GM18873 (cell line): ENCODE results near the gene TNNC1.

Experiments
- ATAC-seq: cut with Tn5 transposase; IDR thresholded peaks from one replicate; pipeline ENCODE4 v1.9.1; 2021; ENCODE audit warnings: mild to moderate bottlenecking, moderate library complexity, moderate number of reproducible peaks; ENCODE audit not compliant: unreplicated experiment, low FRiP score

The TNNC1 gene

DNA sequence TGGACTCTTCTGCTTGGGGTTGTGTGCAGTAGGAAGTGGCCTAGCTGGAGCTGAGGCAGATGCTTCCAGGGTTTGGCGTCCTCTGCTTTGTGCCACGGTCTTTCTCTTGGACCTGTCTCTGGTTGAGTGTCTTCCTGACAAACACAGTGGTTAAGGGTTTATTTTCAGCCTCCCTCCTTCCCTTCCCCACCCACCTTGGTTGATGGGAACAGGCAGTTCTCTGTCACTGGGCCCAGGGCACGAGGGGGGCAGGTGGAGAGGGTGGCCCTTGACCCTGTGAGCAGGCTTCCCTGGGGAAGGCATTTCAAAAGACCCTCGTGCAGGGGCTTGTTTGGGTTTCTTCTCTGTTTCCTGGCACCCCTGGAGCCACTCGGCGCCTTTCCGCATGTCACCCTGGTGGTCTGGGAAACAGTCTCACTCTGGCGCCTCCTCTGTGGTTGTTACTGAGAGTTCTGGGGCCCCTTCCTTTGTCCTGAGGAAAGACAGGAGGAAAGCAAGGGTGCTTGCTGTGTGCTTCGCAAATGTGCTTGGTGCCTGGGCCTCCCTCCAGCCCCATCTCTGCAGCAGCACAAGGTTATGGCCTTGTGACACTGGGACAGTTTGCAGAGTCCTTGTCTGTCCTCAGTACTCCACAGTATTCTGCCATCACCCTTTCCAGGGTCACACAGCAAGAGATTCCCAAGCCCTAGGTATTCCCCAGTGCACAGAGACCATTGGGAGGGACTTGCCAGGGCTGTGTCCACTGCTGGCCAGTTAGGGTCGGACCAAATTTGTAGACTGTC lies 31.0 kb upstream of the TNNC1 start:
- ATAC-seq: no peak

- no peak for ATAC-seq
These were observed 29.9 kb upstream of the TNNC1 start for GRCh38 chr3:52483577-52484381.

GRCh38 chr3:52483081-52483480 lies 29.2 kb upstream of the TNNC1 start:
- ATAC-seq: no peak

DNA sequence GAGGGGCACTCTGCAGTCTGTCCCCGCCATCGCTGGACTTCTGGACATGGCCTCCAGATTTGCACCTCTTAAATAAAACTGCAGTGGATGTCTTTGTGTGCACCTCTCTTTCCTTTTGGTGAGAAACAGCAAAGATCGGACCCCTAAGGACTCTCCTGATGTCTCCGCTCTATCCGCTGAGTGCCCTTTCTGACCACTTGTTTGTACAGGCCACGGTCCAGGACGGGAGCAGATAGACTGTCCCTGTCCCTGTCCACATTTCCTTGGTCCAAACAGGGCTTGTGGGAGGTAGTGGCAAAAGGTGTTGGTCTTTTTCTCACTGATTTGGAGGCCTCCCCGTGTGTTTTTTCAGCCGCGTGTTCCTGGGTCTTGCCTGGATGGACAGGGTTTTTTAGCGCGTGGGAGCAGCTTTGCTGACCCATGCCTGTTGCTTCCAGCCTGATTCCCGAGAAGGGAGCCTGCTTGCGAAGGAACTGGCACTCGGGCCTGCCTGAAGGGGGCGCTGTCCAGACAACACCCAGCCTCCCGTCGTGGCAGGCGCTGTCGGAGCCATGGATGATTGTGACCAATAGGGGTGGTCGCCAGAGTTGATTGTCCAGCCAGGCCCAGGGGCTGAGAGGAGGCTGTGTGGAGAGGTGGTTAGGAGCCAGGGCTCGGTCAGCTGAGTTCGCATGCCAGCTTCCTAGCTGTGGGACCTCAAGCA lies 28.1 kb upstream of the TNNC1 start:
- ATAC-seq: no peak

DNA sequence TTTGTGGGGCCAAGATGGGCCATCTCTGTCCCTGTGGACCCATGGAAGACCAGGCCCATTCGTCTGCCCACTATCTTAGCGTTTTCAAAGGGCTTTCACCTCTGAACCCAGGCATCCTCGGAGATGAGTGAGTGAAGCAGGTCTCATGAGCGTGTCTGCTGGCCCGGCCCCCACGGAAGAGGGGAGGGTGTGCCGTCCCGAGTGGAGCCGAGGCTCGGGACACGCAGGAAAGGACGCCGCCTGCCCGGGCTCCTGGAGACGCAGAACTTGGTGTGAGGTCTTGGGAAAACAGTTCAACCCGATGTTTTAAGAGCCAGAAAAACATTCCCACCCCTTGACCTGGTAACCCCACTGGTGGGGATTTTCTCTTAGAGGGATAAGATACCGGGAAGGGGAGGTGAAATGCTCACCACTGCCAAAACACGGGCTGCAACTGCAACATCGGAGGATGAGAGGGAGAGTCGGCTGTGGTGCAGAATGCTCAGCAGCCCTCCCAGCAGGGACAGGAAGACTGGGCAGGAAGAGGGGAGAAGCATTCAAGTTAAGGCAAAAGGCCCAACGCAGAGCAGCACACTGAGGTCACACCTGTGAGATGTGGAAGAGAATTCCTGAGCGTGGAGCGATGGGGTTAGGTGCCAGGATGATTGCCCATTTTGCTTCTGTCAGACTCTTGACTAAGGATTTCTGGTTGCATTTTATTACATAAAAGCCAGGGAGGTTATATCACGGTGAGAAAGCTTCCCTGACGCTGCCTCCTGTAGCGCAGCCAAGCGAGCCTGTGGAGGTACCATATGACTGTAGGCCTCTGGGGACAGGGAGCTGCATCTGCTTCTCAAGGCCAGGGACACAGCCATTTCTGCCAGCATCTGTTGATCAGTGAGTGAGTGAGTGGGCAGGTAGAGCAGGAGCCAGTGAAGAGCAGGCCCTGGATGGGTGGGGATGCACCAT lies 27.2 kb upstream of the TNNC1 start:
- ATAC-seq: no peak

GRCh38 chr3:52479877-52480575 lies 26.2 kb upstream of the TNNC1 start:
- ATAC-seq: no peak

DNA sequence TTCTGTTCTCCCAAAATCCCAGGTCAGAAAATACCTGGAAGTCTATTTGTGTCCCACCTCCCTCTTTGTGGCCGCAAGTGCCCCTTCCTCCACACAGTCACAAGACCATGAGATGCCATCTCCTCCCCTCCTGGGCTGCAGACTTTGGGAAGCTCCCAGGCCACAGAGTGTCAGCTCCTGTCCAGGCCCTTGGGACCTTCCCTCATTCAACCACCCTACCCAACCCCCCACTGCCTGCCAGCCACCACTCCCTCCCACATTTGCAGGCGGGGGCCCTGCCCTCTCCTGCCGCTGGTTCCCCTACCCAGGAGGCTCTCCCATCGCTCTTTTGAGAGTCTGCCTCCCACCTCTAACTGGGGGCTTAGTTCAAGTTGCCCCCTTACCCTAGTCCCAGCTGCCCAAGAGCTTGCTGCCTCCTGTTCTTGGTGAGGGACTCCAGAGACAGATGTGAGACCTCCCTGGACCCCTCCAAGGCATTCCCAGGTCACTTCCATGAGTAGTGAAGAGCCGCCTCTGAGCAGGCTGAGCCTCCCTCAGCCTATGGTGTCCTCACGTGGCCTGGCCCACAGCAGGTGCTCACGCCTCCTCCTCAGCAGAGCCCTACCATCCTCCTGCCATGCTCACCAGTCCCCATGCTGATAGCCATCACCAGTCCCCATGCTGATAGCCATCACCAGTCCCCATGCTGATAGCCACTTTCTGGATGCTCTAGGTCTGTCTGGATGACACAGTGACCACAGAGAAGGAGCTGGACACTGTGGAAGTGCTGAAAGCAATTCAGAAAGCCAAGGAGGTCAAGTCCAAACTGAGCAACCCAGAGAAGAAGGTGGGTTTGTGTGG lies 25.4 kb upstream of the TNNC1 start:
- ATAC-seq: no peak

GRCh38 chr3:52477796-52478095 lies 23.9 kb upstream of the TNNC1 start:
- no peak for ATAC-seq

GRCh38 chr3:52477076-52477795 lies 23.4 kb upstream of the TNNC1 start:
- no peak for ATAC-seq

DNA sequence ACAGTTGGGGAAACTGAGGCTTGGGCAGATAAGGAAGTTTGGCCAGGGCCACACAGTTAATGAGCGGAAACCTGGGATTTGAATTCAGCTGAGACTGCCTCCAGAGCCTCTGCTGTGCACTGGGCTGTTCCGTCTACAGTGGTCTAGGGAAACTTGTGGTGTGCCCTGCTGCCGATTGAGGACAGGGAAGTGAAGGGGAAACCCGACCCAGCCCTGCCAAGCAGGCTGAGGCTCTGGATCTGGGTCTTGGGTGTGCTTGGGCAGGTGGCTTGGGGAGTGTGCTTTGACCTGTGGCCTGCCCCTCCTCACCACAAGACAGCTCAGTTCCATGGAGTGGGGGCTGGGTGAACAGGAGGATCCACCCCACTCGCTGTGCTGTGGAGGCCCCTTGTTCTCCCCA lies 19.2 kb upstream of the TNNC1 start:
- no peak for ATAC-seq

- no peak for ATAC-seq
These were observed 18.6 kb upstream of the TNNC1 start for GRCh38 chr3:52472239-52473000.

DNA sequence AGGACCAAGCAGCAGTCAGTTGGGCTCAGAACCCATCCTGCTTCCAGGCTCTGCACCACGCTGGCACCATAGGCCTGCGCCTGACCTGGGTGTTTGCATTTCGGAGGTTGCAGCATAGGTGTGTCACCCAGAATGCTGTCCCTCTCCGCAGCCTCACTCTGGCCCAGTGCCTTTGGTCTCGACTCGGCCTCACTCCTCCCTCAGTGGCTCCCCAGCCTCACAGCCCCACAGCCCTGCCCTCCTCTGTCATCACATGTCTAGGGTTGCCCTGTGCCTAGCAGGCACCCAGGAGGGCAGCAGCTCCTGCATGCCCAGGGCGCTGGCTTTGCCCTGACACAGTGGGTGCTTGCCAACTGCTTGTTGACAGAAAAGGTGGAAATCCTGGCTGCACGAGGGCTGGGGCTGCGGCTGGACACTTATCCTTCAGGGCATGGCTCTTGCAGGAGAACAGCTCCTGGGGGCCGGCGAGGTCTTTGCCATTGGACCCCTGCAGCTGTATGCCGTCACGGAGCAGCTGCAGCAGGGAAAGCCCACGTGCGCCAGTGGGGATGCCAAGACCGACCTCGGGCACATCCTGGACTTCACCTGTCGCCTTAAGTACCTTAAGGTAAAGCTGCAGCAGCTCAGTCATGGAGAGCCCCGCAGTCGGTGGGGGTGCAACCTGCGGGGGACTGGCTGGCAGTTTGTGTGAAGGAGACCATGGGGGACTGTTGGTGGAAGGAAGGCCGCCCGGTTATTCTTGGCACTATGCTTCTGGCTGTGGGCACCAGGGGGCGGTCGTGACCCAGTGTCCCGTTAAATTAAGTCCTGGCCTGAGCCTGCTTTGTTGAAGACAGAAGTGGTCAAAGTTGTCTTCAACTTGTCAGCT lies 17.8 kb upstream of the TNNC1 start:
- ATAC-seq: no peak

DNA sequence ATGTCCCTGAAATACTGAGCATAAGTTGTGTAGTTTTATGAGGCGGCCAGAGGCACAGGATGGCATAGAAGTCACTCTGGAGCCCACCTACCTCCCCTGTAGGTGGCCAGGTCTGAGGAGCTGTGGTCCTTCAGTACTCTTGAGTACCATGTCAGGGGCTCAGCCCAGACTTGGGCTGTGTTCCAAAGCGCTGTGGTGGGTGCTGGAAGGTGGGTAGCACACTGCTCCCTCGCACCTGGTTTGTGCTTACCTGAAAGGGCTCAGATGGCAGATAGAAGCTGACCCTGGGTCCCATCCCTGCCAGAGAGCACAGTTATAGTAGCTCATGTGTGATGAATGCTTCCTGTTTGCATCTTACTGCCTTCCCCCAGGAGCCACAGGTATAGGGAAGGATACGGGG lies 17.1 kb upstream of the TNNC1 start:
- ATAC-seq: no peak

DNA sequence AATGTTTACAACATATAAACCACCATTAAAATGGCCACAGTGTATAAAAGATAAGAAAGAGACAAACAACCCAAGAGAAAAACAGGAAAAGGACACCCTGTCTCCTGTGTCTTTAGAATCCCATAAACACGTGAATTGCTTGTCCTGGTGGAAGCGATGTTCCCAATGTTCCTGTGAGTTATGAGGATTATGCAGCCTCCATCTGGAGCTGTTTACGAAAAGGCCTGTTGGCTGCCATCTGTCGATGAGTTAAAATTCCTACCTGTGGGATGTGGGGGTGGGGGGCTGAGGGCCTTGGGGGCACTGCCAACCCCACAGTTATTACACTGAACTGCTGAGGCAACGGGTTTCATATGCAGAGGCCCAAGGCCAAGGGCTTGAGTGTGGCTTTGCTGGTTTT lies 15.2 kb upstream of the TNNC1 start:
- ATAC-seq: no peak

DNA sequence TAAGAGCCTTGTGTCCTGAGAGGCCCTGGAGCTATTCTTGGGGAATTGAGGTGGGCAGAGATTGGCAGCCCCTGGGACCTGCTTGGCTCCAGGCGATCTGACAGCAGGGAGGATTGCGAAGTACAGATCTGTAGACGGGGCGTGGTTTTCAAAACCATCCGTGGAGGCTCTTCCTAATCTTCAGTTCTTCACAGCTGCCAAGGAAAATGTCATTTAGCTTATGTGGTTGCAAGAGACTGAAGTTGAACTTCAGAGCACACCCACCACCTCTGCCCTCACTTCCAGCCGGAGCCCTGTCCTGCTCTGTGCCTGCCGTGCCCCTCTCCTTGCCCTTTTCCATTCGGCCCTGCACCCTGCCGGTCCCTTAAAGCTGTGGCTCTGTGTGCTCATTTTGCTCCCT lies 14.5 kb upstream of the TNNC1 start:
- ATAC-seq: no peak

DNA sequence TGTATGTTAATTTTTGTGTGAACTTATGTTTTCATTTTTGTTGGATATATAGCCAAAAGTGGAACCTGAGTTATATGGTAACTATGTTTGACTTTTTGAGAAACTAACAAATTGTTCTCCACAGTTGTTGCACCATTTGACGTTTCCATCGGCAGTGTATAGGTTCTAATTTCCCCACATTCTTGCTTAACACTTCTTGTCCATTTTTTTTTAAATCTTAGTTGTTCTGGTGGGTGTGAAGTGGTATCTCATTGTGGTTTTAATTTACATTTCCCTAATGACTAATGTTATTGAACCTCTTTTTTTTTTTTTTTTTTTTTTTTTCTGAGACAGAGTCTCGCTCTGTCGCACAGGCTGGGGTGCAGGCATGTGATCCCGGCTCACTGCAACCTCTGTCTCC lies 9.6 kb upstream of the TNNC1 start:
- ATAC-seq: no peak

GRCh38 chr3:52461874-52462273 lies 8.0 kb upstream of the TNNC1 start:
- no peak for ATAC-seq
